GM21367 (cell line): Measurements from ENCODE around the gene HEBP1.

Experiments
- ATAC-seq: cut with Tn5 transposase; IDR thresholded peaks from one replicate; pipeline ENCODE4 v1.9.1; 2021; ENCODE audit not compliant: unreplicated experiment

The HEBP1 gene

GRCh38 chr12:12992418-12993130 is 7.5 kb downstream of the HEBP1 start:
- ATAC-seq = no peak

GRCh38 chr12:12990700-12991468 is 9.2 kb downstream of the HEBP1 start:
- no peak for ATAC-seq

GRCh38 chr12:12987421-12987820 is 12.6 kb downstream of the HEBP1 start:
- no peak for ATAC-seq

GRCh38 chr12:12986775-12987331 is 13.2 kb downstream of the HEBP1 start:
- ATAC-seq = no peak

GRCh38 chr12:12985817-12986408 is 14.2 kb downstream of the HEBP1 start:
- no peak for ATAC-seq

- no peak for ATAC-seq
Observed at GRCh38 chr12:12984149-12984548, 15.9 kb downstream of the HEBP1 start.

- no peak for ATAC-seq
Observed at GRCh38 chr12:12983420-12984035, 16.5 kb downstream of the HEBP1 start.

GRCh38 chr12:12982331-12982730 is 17.7 kb downstream of the HEBP1 start:
- ATAC-seq = no peak

- no peak for ATAC-seq
Observed at GRCh38 chr12:12979731-12980259, 20.3 kb downstream of the HEBP1 start.

- no peak for ATAC-seq
Observed at GRCh38 chr12:12979126-12979525, 20.9 kb downstream of the HEBP1 start.

- ATAC-seq = no peak
Observed at GRCh38 chr12:12977231-12977630, 22.8 kb downstream of the HEBP1 start.

GRCh38 chr12:12976366-12976765 is 23.7 kb downstream of the HEBP1 start:
- no peak for ATAC-seq

GRCh38 chr12:12975322-12976077 is 24.6 kb downstream of the HEBP1 start:
- no peak for ATAC-seq

- ATAC-seq = no peak
Observed at GRCh38 chr12:12974211-12974610, 25.9 kb downstream of the HEBP1 start.

- no peak for ATAC-seq
Observed at GRCh38 chr12:12973019-12973418, 27.0 kb downstream of the HEBP1 start.

- ATAC-seq = no peak
Observed at GRCh38 chr12:12965836-12966235, 34.2 kb downstream of the HEBP1 start.

- ATAC-seq = no peak
Observed at GRCh38 chr12:12964255-12964654, 35.8 kb downstream of the HEBP1 start.

GRCh38 chr12:12960639-12961209 is 39.3 kb downstream of the HEBP1 start:
- ATAC-seq = no peak

GRCh38 chr12:12958886-12959285 is 41.2 kb downstream of the HEBP1 start:
- no peak for ATAC-seq
